T47D (cell line): ENCODE data around the gene TRPM7.
"Not testable (repeated sequence)": the region's sequence is repeated elsewhere in the genome, so short reads cannot be mapped to it uniquely, and the experiment has no call there.

Source experiments
- DNase-seq, 2 experiments: peaks; one replicate each; pipeline versions ENCODE4 v3.0.0 to v3.0.0-alpha.2; 2011 to 2012; ENCODE audit warnings: low read depth in 1 of 2, low spot score in 1 of 2
- JUND ChIP-seq: IDR thresholded peaks from 2 replicates; pipeline ENCODE4 v1.6.1; 2012; ENCODE audit warnings: low read depth
- in situ Hi-C: cut with HindIII; loops from 2 replicates; pipeline ENCODE4 v1.10.0; 2016; ENCODE audit warnings: low sequenced_read_pairs, low pct_unique_long_range_greater_than_20kb

The TRPM7 gene

GRCh38 chr15:50594311-50594710 is 92.3 kb downstream of the TRPM7 start:
- no peak for TF ChIP-seq JUND
- in situ Hi-C loops, result no loop called here
- no peak for DNase-seq

DNA sequence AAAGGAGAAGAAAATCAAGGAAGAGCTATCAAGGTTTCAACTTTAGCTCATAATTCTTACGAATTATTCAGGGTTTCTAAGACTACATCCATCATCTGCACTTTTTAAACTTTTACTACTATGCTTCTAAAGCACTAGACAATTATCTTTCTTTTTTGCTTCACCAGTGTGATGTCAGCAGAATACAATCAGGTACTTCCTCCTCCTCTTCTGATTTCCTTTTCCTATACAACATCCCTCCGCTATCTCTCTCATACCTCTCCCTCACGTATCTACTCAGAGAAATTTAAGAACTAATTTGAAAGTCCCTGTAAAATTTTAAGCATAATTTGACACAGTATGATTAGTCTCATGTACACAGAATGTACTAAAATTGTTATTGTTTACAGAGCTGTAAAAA is 92.8 kb downstream of the TRPM7 start:
- no peak for TF ChIP-seq JUND
- DNase-seq, result no peak
- in situ Hi-C loops, result no loop called here

- in situ Hi-C loops, result no loop called here
- DNase-seq, result peak in 1 of 2 experiments; percentile 7
- no peak for TF ChIP-seq JUND
Measured at GRCh38 chr15:50590288-50590687, 96.3 kb downstream of the TRPM7 start.

- in situ Hi-C loops, result no loop called here
- TF ChIP-seq JUND, result no peak
- no peak for DNase-seq
Measured at GRCh38 chr15:50577492-50577891, 109.1 kb downstream of the TRPM7 start.

GRCh38 chr15:50576166-50576565 is 110.4 kb downstream of the TRPM7 start:
- no peak for DNase-seq
- TF ChIP-seq JUND, result no peak
- in situ Hi-C loops, result no loop called here

- in situ Hi-C loops, DNase-seq: not testable (repeated sequence)
Measured at GRCh38 chr15:50573842-50574241, 112.8 kb downstream of the TRPM7 start.

DNA sequence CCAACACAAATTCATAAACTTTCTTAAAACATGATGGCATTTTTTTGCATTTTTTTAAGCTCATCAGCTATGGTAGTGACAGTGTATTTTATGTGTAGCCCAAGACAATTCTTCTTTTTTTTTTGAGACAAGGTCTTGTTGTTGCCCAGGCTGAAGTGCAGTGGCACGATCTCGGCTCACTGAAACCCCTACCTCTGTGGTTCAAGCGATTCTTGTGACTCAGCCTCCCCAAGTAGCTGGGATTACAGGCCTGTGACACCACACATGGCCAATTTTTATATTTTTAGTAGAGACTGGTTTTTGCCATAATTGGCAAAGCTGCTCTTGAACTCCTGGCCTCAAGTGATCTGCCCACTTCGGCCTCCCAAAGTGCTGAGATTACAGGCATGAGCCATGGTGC is 122.8 kb downstream of the TRPM7 start:
- no peak for TF ChIP-seq JUND
- DNase-seq, result no peak
- in situ Hi-C loops, result no loop called here

- in situ Hi-C loops, result no loop called here
- no peak for DNase-seq
- TF ChIP-seq JUND, result no peak
Measured at GRCh38 chr15:50562735-50563640, 123.6 kb downstream of the TRPM7 start.

DNA sequence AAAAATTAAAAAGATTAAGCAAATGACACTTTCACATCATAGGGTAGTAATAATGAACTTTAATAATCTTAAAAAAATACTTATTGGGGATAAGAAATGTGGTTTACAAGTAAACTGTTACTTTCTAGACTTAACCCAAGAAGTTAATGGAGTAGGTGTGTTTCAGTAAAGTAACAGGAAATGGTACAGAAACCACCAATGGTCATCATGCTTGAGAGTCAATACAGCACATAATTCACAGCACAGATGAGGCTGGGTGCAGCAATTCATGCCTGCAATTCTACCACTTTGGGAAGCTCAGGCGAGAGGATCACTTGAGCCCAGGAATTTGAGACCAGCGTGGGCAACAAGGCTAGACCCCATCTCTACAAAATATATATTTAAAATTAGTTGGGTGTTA is 128.6 kb downstream of the TRPM7 start:
- no peak for DNase-seq
- TF ChIP-seq JUND, result no peak
- in situ Hi-C loops, result no loop called here

GRCh38 chr15:50556642-50557371 is 129.8 kb downstream of the TRPM7 start:
- no peak for TF ChIP-seq JUND
- in situ Hi-C loops, result no loop called here
- no peak for DNase-seq

- in situ Hi-C loops, result no loop called here
- no peak for TF ChIP-seq JUND
- DNase-seq, result no peak
Measured at GRCh38 chr15:50552238-50552637, 134.4 kb downstream of the TRPM7 start.

- no peak for DNase-seq
- TF ChIP-seq JUND, result no peak
- in situ Hi-C loops, result no loop called here
Measured at GRCh38 chr15:50549326-50549725, 137.3 kb downstream of the TRPM7 start.

DNA sequence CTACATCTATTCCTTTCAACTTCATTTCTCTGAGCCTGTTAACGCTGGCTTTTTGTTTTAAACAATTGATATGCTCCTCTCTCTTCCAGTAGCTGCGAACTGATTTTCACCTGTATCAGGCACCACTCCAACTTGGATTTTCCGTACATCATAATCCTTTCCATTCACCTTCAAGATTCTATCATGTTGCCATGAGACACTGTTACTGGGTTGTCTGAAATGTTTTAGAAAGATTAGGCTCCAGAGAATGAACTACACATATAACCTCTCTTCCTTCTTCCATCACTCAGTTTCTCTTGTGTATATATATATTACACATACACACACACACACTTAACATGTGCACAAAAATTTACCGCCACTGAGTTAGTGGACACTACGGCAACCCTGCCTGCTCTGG is 140.0 kb downstream of the TRPM7 start, which contains the start of gene USP50:
Gene USP50, minus strand, starts transcription at position 101 of the 400 bp plus-strand sequence. CDS start 141 bp downstream, outside the sequence.
- in situ Hi-C loops, result no loop called here
- DNase-seq, result no peak
- no peak for TF ChIP-seq JUND

- in situ Hi-C loops, result no loop called here
- TF ChIP-seq JUND, result no peak
Measured at GRCh38 chr15:50544368-50544767, 142.2 kb downstream of the TRPM7 start.

More at GRCh38 chr15:50544368-50544767, 142.2 kb downstream of the TRPM7 start:
- no peak for DNase-seq
